ENCODE data around the gene ANAPC1. TPM values are rescaled to one million over a fixed set of nuclear protein-coding genes. Genes with fewer than 3 reads are reported as not detected.

The ANAPC1 gene
- total RNA-seq, 2 donors from 2014 or later, result 74.5 to 79.9 TPM

DNA sequence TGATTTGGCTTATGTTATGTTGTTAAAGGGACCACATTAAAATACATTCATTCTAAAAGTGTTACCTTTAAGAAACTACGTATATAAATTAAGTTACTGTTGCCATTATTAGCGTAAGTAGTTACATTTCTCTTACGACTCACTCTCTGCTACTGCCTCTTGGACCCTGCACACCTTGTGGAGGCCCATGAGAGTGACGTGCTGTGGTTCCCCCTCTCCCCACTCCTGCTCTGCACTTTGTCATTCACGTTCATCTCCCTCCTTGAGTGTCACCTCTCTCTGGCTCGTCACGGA is 13.6 kb upstream of the ANAPC1 start:
- peaks cover 4% of the 10 kb centered on the region for H3K36me3 Mint-ChIP-seq (ENCODE audit: low read depth)
- peaks cover 5% of the 10 kb centered on the region for H3K27me3 Mint-ChIP-seq (ENCODE audit: insufficient read depth)
- Histone ChIP-seq H3K4me3 (ENCODE audit: low read length) (peak overlapping the region; percentile 83), H3K4me1 (ENCODE audit: control insufficient read depth, insufficient read depth, low read length) (peaks cover 8% of the 10 kb centered on the region), H3K36me3 (ENCODE audit: control insufficient read depth, insufficient read depth, low read length) (peaks cover 4% of the 10 kb centered on the region), H3K9ac (ENCODE audit: extremely low read depth, low read length, poor library complexity, severe bottlenecking) (peak overlapping the region; percentile 62), H3K27ac (ENCODE audit: low read depth, low read length) (no peak overlapping the region), H3K27me3 (ENCODE audit: control insufficient read depth, insufficient read depth, low read length, poor library complexity, severe bottlenecking) (no peaks in the 10 kb centered on the region), H3K9me3 (ENCODE audit: control insufficient read depth, low read length) (no peaks in the 10 kb centered on the region)
- peaks cover 25% of the 10 kb centered on the region for H3K4me1 Mint-ChIP-seq
- TF ChIP-seq, protein P1, sequence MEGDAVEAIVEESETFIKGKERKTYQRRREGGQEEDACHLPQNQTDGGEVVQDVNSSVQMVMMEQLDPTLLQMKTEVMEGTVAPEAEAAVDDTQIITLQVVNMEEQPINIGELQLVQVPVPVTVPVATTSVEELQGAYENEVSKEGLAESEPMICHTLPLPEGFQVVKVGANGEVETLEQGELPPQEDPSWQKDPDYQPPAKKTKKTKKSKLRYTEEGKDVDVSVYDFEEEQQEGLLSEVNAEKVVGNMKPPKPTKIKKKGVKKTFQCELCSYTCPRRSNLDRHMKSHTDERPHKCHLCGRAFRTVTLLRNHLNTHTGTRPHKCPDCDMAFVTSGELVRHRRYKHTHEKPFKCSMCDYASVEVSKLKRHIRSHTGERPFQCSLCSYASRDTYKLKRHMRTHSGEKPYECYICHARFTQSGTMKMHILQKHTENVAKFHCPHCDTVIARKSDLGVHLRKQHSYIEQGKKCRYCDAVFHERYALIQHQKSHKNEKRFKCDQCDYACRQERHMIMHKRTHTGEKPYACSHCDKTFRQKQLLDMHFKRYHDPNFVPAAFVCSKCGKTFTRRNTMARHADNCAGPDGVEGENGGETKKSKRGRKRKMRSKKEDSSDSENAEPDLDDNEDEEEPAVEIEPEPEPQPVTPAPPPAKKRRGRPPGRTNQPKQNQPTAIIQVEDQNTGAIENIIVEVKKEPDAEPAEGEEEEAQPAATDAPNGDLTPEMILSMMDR (conservative IDR thresholded peaks at IDR 0.05), result no peak
- no peak for DNase-seq
- H3K27ac Mint-ChIP-seq, result peak overlapping the region; percentile 95
- H3K4me3 Mint-ChIP-seq, result peak overlapping the region; percentile 86
- 24 to 74% methylated on average over 3 to 7 of the region's 7 CpGs for WGBS, 2 experiments (ENCODE audit: insufficient coverage in 1 of 2, insufficient read length in 1 of 2)
- no peaks in the 10 kb centered on the region for H3K9me3 Mint-ChIP-seq

DNA sequence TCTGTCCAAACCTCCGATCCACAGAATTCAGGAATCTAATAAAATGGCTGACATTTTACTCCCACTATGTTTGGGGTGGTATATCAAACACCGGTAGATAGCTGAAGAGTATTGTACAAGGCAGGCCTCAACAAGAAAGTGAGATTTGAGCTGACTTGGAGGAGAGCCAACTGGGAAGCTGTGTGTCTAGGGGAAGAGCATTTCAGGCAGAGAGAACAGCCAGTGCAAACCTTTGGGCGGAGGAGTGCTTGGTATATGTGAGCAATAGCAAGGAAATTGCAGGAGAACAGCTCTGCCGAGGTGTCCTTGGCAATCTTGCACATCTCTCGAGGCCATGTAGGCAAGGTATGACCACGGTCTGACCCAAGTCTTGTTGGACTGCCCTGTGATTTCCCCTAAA is 12.6 kb upstream of the ANAPC1 start:
- Mint-ChIP-seq H3K4me1 (peaks cover 20% of the 10 kb centered on the region), H3K36me3 (ENCODE audit: low read depth) (no peaks in the 10 kb centered on the region), H3K9me3 (peaks cover 4% of the 10 kb centered on the region), H3K4me3 (no peak overlapping the region), H3K27me3 (ENCODE audit: insufficient read depth) (peaks cover 5% of the 10 kb centered on the region), H3K27ac (no peak overlapping the region)
- Histone ChIP-seq H3K4me3 (ENCODE audit: low read length) (no peak overlapping the region), H3K4me1 (ENCODE audit: control insufficient read depth, insufficient read depth, low read length) (peaks cover 3% of the 10 kb centered on the region), H3K27me3 (ENCODE audit: control insufficient read depth, insufficient read depth, low read length, poor library complexity, severe bottlenecking) (no peaks in the 10 kb centered on the region), H3K9ac (ENCODE audit: extremely low read depth, low read length, poor library complexity, severe bottlenecking) (no peak overlapping the region), H3K27ac (ENCODE audit: low read depth, low read length) (no peak overlapping the region), H3K36me3 (ENCODE audit: control insufficient read depth, insufficient read depth, low read length) (no peaks in the 10 kb centered on the region), H3K9me3 (ENCODE audit: control insufficient read depth, low read length) (no peaks in the 10 kb centered on the region)
- no peak for DNase-seq
- TF ChIP-seq, protein P1 (conservative IDR thresholded peaks at IDR 0.05), result no peak
- WGBS, 2 experiments (ENCODE audit: insufficient coverage in 1 of 2, insufficient read length in 1 of 2), result 90 to 93% methylated on average over 4 to 6 of the region's 6 CpGs

DNA sequence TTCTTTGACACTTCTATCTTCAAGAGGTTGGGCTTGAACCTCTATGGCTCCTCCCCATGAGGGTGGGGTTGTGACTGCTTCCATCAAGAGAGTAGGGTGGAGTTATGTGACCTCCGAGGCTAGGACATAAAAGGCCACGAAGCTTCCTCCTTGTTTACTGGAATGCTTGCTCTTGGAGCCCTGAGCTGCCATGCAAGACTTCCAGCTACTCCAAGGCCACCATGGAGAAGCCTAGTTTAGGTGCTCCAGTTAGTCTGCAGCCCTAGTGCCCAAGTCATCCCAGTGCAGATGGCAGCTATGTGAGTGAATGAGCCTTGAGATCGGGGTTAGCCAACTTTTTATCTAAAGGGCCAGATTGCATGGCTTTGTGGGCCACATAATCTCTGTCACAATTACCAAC is 12.0 kb upstream of the ANAPC1 start:
- no peaks in the 10 kb centered on the region for H3K36me3 ChIP-seq (ENCODE audit: control insufficient read depth, insufficient read depth, low read length)
- no peak overlapping the region for H3K4me3 Mint-ChIP-seq
- TF ChIP-seq, protein P1 (conservative IDR thresholded peaks at IDR 0.05), result no peak
- H3K9ac ChIP-seq (ENCODE audit: extremely low read depth, low read length, poor library complexity, severe bottlenecking), result no peak overlapping the region
- H3K4me1 Mint-ChIP-seq, result peaks cover 17% of the 10 kb centered on the region
- H3K27ac Mint-ChIP-seq, result no peak overlapping the region
- no peaks in the 10 kb centered on the region for H3K9me3 ChIP-seq (ENCODE audit: control insufficient read depth, low read length)
- peaks cover 3% of the 10 kb centered on the region for H3K4me1 ChIP-seq (ENCODE audit: control insufficient read depth, insufficient read depth, low read length)
- no peaks in the 10 kb centered on the region for H3K36me3 Mint-ChIP-seq (ENCODE audit: low read depth)
- no peak overlapping the region for H3K4me3 ChIP-seq (ENCODE audit: low read length)
- DNase-seq, result peak; percentile 54
- peaks cover 5% of the 10 kb centered on the region for H3K27me3 Mint-ChIP-seq (ENCODE audit: insufficient read depth)
- no peak overlapping the region for H3K27ac ChIP-seq (ENCODE audit: low read depth, low read length)
- no peaks in the 10 kb centered on the region for H3K27me3 ChIP-seq (ENCODE audit: control insufficient read depth, insufficient read depth, low read length, poor library complexity, severe bottlenecking)
- 65 to 68% methylated on average over 3 of the region's 3 CpGs for WGBS, 2 experiments (ENCODE audit: insufficient coverage in 1 of 2, insufficient read length in 1 of 2)
- H3K9me3 Mint-ChIP-seq, result peaks cover 7% of the 10 kb centered on the region

Measured in endodermal cell (in vitro differentiated cells).